Skeletal muscle tissue (tissue), 4 donors: Measurements from ENCODE around the gene CD6. TPM values are rescaled to one million over a fixed set of nuclear protein-coding genes. Genes with fewer than 3 reads are reported as not detected.

ENCODE experiments used
- H3K27ac ChIP-seq: one replicate; pipeline ENCODE4 v1.7.0; 2013; ENCODE audit warnings: mild to moderate bottlenecking, low read depth, low read length, inconsistent platforms
- H3K27me3 ChIP-seq, 3 donors: one replicate each; pipeline ENCODE4 v1.7.0; 2013; ENCODE audit warnings: low read length in 3 of 3; ENCODE audit not compliant: control insufficient read depth in 3 of 3, insufficient read depth in 3 of 3
- H3K36me3 ChIP-seq, 3 donors: one replicate each; pipeline ENCODE4 v1.7.0; 2013; ENCODE audit warnings: low read length in 3 of 3; ENCODE audit not compliant: control insufficient read depth in 3 of 3, insufficient read depth in 3 of 3
- H3K4me1 ChIP-seq, 3 donors: one replicate each; pipeline ENCODE4 v1.7.0; 2013; ENCODE audit warnings: low read length in 3 of 3, mild to moderate bottlenecking in 3 of 3; ENCODE audit not compliant: control insufficient read depth in 3 of 3, insufficient read depth in 3 of 3
- H3K4me3 ChIP-seq, 3 donors: one replicate each; pipeline ENCODE4 v1.7.0; 2013; ENCODE audit warnings: low read length in 3 of 3
- H3K9ac ChIP-seq, 3 donors: one replicate each; pipeline ENCODE4 v1.7.0; 2013; ENCODE audit warnings: low read length in 3 of 3, mild to moderate bottlenecking in 3 of 3, moderate library complexity in 2 of 3, low read depth in 1 of 3
- H3K9me3 ChIP-seq, 3 donors: one replicate each; pipeline ENCODE4 v1.7.0; 2013; ENCODE audit warnings: low read length in 3 of 3; ENCODE audit not compliant: control insufficient read depth in 3 of 3
- total RNA-seq: library from RNA; depleted of rRNA; stranded (reverse); fragments of >200 nt; gene quantifications from one replicate; pipeline ENCODE4 v1.2.3, GENCODE V29; 2014
- donor health status: Osteomylitis.

Gene CD6
- total RNA-seq, 1 donor from 2014 or later, result under 0.01 TPM

GRCh38 chr11:61000426-61000825 lies 28.9 kb downstream of the CD6 start:
- Histone ChIP-seq H3K27ac (no peak overlapping the region), H3K36me3 (no peaks in the 10 kb centered on the region), H3K9ac (no peak overlapping the region), H3K27me3 (peaks cover 3 to 33% (median 12%) of the 10 kb centered on the region in 3 donors), H3K4me3 (no peak overlapping the region), H3K4me1 (peaks cover 2 to 18% (median 4%) of the 10 kb centered on the region in 3 donors), H3K9me3 (no peaks in the 10 kb centered on the region)

DNA sequence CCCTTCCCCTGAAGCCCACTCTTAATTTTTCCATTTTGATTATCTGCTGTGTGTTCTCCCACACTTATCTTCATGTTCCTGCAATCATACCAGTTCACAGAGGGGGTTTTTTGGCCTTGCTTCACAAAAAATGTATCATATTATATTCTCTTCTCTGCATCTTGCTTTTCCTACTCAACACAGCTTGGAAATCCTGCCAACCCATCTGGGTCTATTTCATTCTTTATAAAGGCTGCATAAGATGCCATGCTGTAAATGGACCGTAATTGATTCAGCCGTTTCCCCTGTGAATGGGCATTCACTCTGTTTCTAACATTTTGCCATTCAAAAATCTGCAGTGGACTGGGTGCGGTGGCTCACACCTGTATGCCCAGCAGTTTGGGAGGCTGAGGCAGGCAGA lies 30.5 kb downstream of the CD6 start:
- Histone ChIP-seq H3K36me3 (no peaks in the 10 kb centered on the region), H3K27me3 (peaks cover 12 to 32% (median 15%) of the 10 kb centered on the region in 3 donors), H3K9me3 (no peaks in the 10 kb centered on the region), H3K4me1 (peaks cover 2 to 9% (median 4%) of the 10 kb centered on the region in 3 donors), H3K27ac (no peak overlapping the region), H3K9ac (no peak overlapping the region), H3K4me3 (no peak overlapping the region)

DNA sequence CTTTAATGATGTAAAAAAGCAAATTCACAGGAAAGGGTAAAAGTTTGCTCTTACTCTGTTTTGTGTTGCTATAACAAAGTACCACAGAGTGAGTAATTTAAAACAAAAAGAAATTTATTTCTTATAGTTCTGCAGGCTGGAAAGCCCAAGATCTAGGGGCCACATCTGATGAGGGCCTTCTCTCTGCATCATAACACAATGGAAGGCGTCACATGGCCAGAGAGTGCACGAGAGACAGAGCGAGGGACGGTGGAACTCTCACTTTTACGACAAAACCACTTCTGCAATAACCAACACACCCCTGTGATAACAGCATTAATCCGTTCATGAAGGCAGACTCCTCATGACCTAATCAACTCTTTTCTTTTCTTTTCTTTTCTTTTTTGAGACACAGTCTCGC lies 31.1 kb downstream of the CD6 start:
- H3K4me3 ChIP-seq, result no peak overlapping the region
- H3K27ac ChIP-seq, result no peak overlapping the region
- peaks cover 4 to 16% (median 4%) of the 10 kb centered on the region in 3 donors for H3K4me1 ChIP-seq
- no peak overlapping the region for H3K9ac ChIP-seq
- H3K27me3 ChIP-seq, result peaks cover 17 to 38% (median 22%) of the 10 kb centered on the region in 3 donors
- no peaks in the 10 kb centered on the region for H3K9me3 ChIP-seq
- no peaks in the 10 kb centered on the region for H3K36me3 ChIP-seq

DNA sequence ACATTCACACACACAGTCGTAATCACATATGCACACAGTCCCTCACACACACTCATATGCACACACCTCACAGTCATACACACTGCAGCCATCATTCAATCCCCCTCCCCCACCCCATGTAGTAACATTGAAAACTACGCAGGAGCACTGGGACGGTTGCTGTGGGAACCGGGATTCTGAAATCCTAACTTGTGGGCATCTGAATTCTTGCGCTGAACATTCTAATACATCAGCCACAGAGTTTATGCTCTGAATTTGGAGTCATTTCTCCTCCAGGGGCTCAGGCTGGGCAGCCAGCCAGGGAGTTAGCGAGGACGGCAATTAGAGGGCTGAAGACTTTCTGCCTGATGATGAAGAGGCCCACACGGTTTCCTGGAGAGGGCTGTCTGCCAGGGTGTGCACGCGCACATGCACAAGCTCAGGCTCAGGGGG lies 32.7 kb downstream of the CD6 start:
- Histone ChIP-seq H3K36me3 (no peaks in the 10 kb centered on the region), H3K27ac (no peak overlapping the region), H3K9ac (no peak overlapping the region)

GRCh38 chr11:61004761-61005181 lies 33.3 kb downstream of the CD6 start:
- Histone ChIP-seq H3K27me3 (peaks cover 27 to 60% (median 39%) of the 10 kb centered on the region in 3 donors), H3K4me3 (no peak overlapping the region), H3K9me3 (no peaks in the 10 kb centered on the region), H3K36me3 (no peaks in the 10 kb centered on the region), H3K4me1 (peaks cover 8 to 20% (median 8%) of the 10 kb centered on the region in 3 donors), H3K9ac (no peak overlapping the region), H3K27ac (no peak overlapping the region)

More for the DNA sequence above, 32.7 kb downstream of the CD6 start:
- Histone ChIP-seq H3K27me3 (peaks cover 27 to 54% (median 38%) of the 10 kb centered on the region in 3 donors), H3K4me1 (peaks cover 8 to 20% (median 8%) of the 10 kb centered on the region in 3 donors), H3K9me3 (no peaks in the 10 kb centered on the region), H3K4me3 (no peak overlapping the region)

- H3K9me3 ChIP-seq, result no peaks in the 10 kb centered on the region
- peaks cover 8 to 20% (median 8%) of the 10 kb centered on the region in 3 donors for H3K4me1 ChIP-seq
- H3K4me3 ChIP-seq, result peak overlapping the region; percentile 20 to 54 (median 23)
- H3K27me3 ChIP-seq, result peaks cover 27 to 56% (median 35%) of the 10 kb centered on the region in 3 donors
- H3K9ac ChIP-seq, result no peak overlapping the region
- no peak overlapping the region for H3K27ac ChIP-seq
- H3K36me3 ChIP-seq, result no peaks in the 10 kb centered on the region
Observed at GRCh38 chr11:61007383-61007955, 36.0 kb downstream of the CD6 start.

DNA sequence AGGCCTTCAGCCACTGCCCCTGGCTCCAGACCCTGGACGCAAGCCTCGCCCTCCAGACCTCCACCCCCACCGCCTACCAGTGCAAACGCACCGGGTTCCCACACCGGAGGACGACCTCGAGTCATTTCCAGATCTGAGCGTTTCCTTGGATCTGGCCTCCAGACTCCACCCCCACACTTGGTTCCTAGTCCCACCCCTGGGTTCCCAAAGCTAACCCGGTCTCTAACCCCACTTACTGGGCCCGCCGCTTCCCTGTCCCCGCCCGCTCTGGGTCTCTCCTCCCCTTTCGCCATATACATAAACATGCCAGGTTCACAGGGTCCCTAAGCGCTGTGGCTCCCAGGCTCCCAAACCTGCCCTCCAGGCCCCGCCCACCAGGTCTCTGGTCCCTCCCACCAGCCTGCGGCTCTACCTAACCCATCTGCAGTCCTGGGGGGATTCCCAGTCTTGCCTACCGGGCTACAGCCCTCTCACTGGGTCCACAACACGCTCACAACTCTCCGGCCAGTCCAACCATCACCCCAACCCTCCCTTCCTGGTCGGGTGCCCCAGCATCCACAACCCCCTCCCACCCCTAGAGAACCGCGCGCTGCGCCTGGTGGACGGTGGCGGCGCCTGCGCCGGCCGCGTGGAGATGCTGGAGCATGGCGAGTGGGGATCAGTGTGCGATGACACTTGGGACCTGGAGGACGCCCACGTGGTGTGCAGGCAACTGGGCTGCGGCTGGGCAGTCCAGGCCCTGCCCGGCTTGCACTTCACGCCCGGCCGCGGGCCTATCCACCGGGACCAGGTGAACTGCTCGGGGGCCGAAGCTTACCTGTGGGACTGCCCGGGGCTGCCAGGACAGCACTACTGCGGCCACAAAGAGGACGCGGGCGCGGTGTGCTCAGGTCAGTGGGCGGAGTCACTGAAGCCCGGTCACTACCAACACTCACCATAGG lies 36.7 kb downstream of the CD6 start:
- H3K9ac ChIP-seq, result no peak overlapping the region
- H3K36me3 ChIP-seq, result no peaks in the 10 kb centered on the region
- no peaks in the 10 kb centered on the region for H3K9me3 ChIP-seq
- no peak overlapping the region for H3K27ac ChIP-seq
- H3K4me3 ChIP-seq, result peak overlapping the region; percentile 20 to 54 (median 23)
- peaks cover 27 to 56% (median 42%) of the 10 kb centered on the region in 3 donors for H3K27me3 ChIP-seq
- H3K4me1 ChIP-seq, result peaks cover 8 to 20% (median 8%) of the 10 kb centered on the region in 3 donors

DNA sequence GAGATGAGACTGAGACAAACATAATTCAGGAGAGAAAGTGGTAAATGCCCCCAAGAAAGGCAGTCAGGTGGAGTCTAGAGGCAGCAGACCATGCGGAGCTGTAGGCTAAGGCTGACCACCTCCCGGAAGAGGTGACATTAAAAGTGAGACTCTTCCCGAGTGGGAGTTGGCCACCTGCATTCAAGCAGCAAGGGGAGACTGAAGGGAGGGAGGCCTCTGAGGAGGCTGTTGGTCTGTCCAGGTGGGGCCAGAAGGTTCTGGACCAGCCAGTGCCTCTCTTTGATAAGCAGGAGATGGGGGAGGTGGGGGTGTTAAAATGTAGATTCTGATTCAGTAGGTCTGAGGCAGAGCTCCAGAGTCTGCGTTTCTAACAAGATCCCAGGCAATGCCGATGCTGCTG lies 37.5 kb downstream of the CD6 start:
- H3K9ac ChIP-seq, result no peak overlapping the region
- no peak overlapping the region for H3K27ac ChIP-seq
- H3K4me1 ChIP-seq, result peaks cover 8 to 20% (median 8%) of the 10 kb centered on the region in 3 donors
- H3K27me3 ChIP-seq, result peaks cover 30 to 60% (median 50%) of the 10 kb centered on the region in 3 donors
- no peaks in the 10 kb centered on the region for H3K36me3 ChIP-seq
- H3K9me3 ChIP-seq, result no peaks in the 10 kb centered on the region
- H3K4me3 ChIP-seq, result no peak overlapping the region

GRCh38 chr11:61009392-61010275 lies 38.2 kb downstream of the CD6 start:
- Histone ChIP-seq H3K4me1 (peaks cover 4 to 15% (median 6%) of the 10 kb centered on the region in 3 donors), H3K9ac (no peak overlapping the region), H3K27ac (no peak overlapping the region), H3K9me3 (no peaks in the 10 kb centered on the region), H3K4me3 (no peak overlapping the region), H3K36me3 (no peaks in the 10 kb centered on the region), H3K27me3 (peaks cover 30 to 53% (median 51%) of the 10 kb centered on the region in 3 donors)
